ENCODE measurements around the gene BTBD7. TPM values are rescaled to one million over a fixed set of nuclear protein-coding genes. Genes with fewer than 3 reads are reported as not detected.

Gene BTBD7
- total RNA-seq, 1 donor from 2014 or later: 39.4 TPM

DNA sequence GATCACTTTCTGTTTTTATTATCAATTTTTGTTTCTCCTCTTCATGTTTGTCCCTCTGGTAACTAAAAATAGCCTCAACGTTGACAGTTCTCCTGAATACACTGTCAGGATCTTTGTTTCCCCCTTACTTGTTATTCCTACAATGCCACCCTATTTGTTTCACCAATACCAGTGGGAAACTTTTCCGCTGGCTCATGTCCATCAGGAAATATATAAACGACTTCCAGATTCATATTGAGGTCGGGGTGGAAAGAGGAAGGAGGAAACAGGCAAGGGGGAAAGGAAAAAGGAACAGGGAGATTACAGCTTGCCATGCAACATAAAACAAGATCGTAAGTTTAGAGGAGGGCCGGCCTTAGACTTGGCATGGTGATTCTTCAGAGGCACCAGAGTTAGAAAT is 61.7 kb downstream of the BTBD7 start:
- Histone ChIP-seq H3K4me3 (no peak overlapping the region), H3K9me3 (no peaks in the 10 kb centered on the region), H3K36me3 (peaks cover 3% of the 10 kb centered on the region), H3K27me3 (ENCODE audit: low read depth) (no peaks in the 10 kb centered on the region), H3K4me1 (no peaks in the 10 kb centered on the region), H3K27ac (no peak overlapping the region)
- no peak for DNase-seq
- intact Hi-C loops (cut with DNase I): no loop called here
- TF ChIP-seq, protein P1, sequence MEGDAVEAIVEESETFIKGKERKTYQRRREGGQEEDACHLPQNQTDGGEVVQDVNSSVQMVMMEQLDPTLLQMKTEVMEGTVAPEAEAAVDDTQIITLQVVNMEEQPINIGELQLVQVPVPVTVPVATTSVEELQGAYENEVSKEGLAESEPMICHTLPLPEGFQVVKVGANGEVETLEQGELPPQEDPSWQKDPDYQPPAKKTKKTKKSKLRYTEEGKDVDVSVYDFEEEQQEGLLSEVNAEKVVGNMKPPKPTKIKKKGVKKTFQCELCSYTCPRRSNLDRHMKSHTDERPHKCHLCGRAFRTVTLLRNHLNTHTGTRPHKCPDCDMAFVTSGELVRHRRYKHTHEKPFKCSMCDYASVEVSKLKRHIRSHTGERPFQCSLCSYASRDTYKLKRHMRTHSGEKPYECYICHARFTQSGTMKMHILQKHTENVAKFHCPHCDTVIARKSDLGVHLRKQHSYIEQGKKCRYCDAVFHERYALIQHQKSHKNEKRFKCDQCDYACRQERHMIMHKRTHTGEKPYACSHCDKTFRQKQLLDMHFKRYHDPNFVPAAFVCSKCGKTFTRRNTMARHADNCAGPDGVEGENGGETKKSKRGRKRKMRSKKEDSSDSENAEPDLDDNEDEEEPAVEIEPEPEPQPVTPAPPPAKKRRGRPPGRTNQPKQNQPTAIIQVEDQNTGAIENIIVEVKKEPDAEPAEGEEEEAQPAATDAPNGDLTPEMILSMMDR (IDR thresholded peaks at IDR 0.05): no peak
- no peak for ATAC-seq

DNA sequence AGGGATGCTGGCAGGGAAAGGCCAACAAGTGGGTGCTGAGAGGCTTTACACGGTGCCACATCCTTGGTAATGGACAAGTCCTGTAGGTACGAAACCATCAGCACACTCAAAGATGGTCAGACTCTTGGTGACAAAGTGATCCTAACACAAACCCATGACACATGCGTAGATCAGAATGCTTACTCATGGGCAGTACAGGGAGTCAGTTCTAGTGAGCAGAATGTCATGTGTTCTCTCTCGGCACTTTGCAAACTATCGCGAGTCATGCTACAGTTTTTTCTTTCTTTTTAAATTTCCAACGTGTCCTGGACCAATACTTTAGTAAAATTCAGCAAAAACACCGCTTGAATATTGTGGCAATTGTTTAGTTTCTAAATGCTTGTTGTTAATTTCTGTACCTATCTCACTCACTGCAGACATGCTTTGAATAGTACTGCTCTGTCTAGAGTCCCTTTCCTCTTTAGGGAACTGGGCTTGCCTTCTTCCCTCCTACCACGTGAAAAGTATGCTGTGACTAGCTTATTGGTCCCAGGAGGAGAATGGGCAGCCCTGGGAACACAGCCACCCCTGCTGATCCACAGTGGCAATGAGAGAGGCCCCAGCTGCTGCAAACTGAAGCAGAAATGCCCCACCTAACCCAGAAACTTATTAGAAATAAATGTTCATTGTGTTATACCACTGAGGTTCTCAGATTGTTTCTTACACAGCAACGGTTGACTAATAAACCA is 63.3 kb downstream of the BTBD7 start:
- H3K4me1 ChIP-seq: no peaks in the 10 kb centered on the region
- ATAC-seq (no peak), DNase-seq (no peak)
- TF ChIP-seq, protein P1 (IDR thresholded peaks at IDR 0.05): no peak
- H3K9me3 ChIP-seq: no peaks in the 10 kb centered on the region
- no peaks in the 10 kb centered on the region for H3K27me3 ChIP-seq (ENCODE audit: low read depth)
- no peak overlapping the region for H3K27ac ChIP-seq
- H3K4me3 ChIP-seq: no peak overlapping the region
- H3K36me3 ChIP-seq: peaks cover 3% of the 10 kb centered on the region
- intact Hi-C loops (cut with DNase I): no loop called here

DNA sequence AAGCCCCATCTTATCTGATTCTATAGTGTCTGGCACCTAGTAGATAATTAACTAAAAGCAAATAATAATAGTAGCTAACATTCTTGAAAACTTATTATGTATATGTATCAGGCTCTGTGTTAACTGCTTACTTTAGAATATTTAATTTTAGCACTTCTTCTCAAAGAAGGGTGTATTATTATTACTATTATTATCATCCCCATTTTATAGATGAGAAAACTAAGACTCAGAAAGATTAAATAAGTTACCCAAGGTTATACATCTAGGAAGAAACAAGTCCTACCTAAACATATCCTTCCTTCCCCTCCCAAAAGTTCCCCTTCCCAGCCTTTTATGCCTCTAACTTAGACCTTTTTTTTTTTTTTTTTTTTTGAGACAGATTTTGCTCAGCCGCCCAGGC is 64.4 kb downstream of the BTBD7 start:
- H3K36me3 ChIP-seq: peaks cover 5% of the 10 kb centered on the region
- H3K27me3 ChIP-seq (ENCODE audit: low read depth): no peaks in the 10 kb centered on the region
- H3K4me1 ChIP-seq: no peaks in the 10 kb centered on the region
- intact Hi-C loops (cut with DNase I): no loop called here
- ATAC-seq (no peak), DNase-seq (no peak)
- H3K27ac ChIP-seq: no peak overlapping the region
- H3K4me3 ChIP-seq: no peak overlapping the region
- H3K9me3 ChIP-seq: no peaks in the 10 kb centered on the region
- TF ChIP-seq, protein P1 (IDR thresholded peaks at IDR 0.05): no peak

DNA sequence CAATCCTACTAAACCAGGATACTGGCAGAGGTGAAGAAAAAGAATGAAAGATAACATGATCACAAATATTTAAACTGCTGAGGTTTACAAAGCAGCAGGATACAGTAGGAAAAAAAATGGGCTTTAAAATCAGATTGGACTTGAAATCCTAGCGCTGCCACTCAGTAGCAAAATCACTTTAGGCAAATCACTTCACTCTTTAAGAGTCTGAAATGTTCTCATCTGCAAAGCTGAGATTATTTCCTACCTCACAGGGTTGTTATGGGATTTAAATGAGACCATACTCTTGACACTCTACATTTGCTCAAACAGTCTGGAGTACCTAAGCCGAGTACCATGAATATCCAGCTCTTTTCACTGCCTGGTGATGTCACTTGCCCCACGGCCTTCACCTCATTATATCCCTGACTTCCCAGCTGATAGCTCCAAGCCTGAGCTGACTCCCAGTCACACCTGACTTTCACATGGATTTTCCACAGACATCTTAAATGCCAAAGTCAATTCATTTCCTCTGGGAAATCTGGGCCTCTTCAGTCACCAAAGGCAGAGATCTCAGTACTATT is 65.6 kb downstream of the BTBD7 start:
- no peak overlapping the region for H3K4me3 ChIP-seq
- peak; percentile 61 to 62 for ATAC-seq
- TF ChIP-seq, protein P1 (IDR thresholded peaks at IDR 0.05): no peak

DNA sequence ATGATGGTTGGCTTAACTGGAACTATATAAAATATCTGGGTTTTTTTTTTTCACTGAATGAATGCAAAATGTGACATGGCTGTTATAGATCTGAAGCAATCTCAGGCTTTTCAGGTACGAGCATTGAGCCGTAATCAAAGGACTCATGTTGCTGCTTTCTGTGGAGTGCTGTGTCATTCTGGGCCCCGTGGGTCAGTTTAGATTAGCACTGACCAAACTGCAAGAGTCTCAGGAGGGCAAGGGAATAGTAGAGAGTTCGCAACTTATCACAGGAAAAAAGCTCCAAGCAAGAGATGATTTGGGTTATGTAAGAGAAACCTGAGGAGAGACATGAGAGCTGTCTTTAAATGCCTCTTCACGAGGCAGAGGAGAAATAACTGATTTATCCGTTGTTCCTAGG is 66.7 kb downstream of the BTBD7 start:
- ATAC-seq: no peak
- TF ChIP-seq, protein P1 (IDR thresholded peaks at IDR 0.05): no peak

More for the DNA sequence above, 65.6 kb downstream of the BTBD7 start:
- no peak for DNase-seq
- intact Hi-C loops (cut with DNase I): no loop called here
- H3K27me3 ChIP-seq (ENCODE audit: low read depth): no peaks in the 10 kb centered on the region
- H3K9me3 ChIP-seq: no peaks in the 10 kb centered on the region
- no peak overlapping the region for H3K27ac ChIP-seq
- no peaks in the 10 kb centered on the region for H3K4me1 ChIP-seq
- peaks cover 17% of the 10 kb centered on the region for H3K36me3 ChIP-seq

More for the DNA sequence above, 66.7 kb downstream of the BTBD7 start:
- H3K9me3 ChIP-seq: no peaks in the 10 kb centered on the region
- peaks cover 27% of the 10 kb centered on the region for H3K36me3 ChIP-seq
- H3K4me1 ChIP-seq: no peaks in the 10 kb centered on the region
- DNase-seq: no peak
- no peak overlapping the region for H3K4me3 ChIP-seq
- no peak overlapping the region for H3K27ac ChIP-seq
- no peaks in the 10 kb centered on the region for H3K27me3 ChIP-seq (ENCODE audit: low read depth)
- intact Hi-C loops (cut with DNase I): no loop called here

All from lower lobe of right lung (tissue), 2 donors.